ENCODE data around the gene ELAC1. TPM values are rescaled to one million over a fixed set of nuclear protein-coding genes. Genes with fewer than 3 reads are reported as not detected.
"Not testable (repeated sequence)": the region's sequence is repeated elsewhere in the genome, so short reads cannot be mapped to it uniquely, and the experiment has no call there.

The ELAC1 gene
- total RNA-seq, 2 experiments from 2014 or later: 1.5 to 4.2 TPM

DNA sequence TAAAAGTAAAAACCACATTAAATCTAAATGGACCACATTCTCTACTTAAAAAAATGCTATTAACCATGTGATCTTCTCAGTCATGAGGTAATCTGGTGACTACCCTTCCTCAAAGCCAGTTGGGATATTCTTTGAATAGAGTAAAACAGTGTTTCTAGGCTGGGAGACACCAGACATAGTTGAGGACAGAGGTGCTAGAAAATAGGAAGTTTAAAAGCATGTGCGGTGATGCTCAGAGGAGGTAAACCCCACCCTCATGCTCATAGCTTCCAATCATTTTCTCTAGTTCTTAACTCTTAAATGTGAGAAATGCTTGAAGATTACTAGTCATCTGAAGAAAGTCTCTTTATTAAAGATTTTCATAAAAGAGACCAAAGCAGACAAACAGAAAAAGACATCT lies 30.7 kb upstream of the ELAC1 start:
- ChIA-PET CTCF (ENCODE audit: unreplicated experiment) (no interaction called here), POLR2A (no interaction called here)
- intact Hi-C loops (cut with micrococcal nuclease; ENCODE audit: unreplicated experiment): no loop called here
- Histone ChIP-seq H3K4me3 (ENCODE audit: low read depth, low read length, poor library complexity, severe bottlenecking) (no peak overlapping the region), H3K4me1 (ENCODE audit: insufficient read depth, low read length, poor library complexity, severe bottlenecking) (no peaks in the 10 kb centered on the region), H2AFZ (ENCODE audit: low read length) (no peak overlapping the region), H3K79me2 (ENCODE audit: insufficient read depth, low read depth, low read length) (no peaks in the 10 kb centered on the region), H3K36me3 (ENCODE audit: insufficient read depth, low read length) (peaks cover 22% of the 10 kb centered on the region), H3K27ac (ENCODE audit: low read depth, low read length, poor library complexity, severe bottlenecking) (no peak overlapping the region), H4K20me1 (ENCODE audit: insufficient read depth, low read length) (no peaks in the 10 kb centered on the region), H3K9me3 (ENCODE audit: low read length) (no peaks in the 10 kb centered on the region), H3K4me2 (ENCODE audit: low read length) (no peak overlapping the region), H3K9me2 (ENCODE audit: insufficient read depth, low read length) (no peaks in the 10 kb centered on the region)
- no peak for TF ChIP-seq EZH2phosphoT487 (IDR thresholded peaks at IDR 0.05; ENCODE audit: borderline replicate concordance, low read depth, low read length)
- TF ChIP-seq, protein P1, sequence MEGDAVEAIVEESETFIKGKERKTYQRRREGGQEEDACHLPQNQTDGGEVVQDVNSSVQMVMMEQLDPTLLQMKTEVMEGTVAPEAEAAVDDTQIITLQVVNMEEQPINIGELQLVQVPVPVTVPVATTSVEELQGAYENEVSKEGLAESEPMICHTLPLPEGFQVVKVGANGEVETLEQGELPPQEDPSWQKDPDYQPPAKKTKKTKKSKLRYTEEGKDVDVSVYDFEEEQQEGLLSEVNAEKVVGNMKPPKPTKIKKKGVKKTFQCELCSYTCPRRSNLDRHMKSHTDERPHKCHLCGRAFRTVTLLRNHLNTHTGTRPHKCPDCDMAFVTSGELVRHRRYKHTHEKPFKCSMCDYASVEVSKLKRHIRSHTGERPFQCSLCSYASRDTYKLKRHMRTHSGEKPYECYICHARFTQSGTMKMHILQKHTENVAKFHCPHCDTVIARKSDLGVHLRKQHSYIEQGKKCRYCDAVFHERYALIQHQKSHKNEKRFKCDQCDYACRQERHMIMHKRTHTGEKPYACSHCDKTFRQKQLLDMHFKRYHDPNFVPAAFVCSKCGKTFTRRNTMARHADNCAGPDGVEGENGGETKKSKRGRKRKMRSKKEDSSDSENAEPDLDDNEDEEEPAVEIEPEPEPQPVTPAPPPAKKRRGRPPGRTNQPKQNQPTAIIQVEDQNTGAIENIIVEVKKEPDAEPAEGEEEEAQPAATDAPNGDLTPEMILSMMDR (conservative IDR thresholded peaks at IDR 0.05; ENCODE audit: low read length): no peak
- BruUV-seq (replicated peaks): no TSS peak
- DNase-seq (ENCODE audit: low spot score): no peak

GRCh38 chr18:50938912-50939311 lies 28.9 kb upstream of the ELAC1 start:
- no peak for DNase-seq (ENCODE audit: low spot score)
- ChIA-PET CTCF (ENCODE audit: unreplicated experiment) (no interaction called here), POLR2A (interaction anchor here (0.6 to 1.1 kb wide), 4 partner anchors 8 to 116 kb away, joined by 3 to 4 read pairs (median 4); partner anchors contain the start of gene ELAC1)
- H2AFZ ChIP-seq (ENCODE audit: low read length): no peak overlapping the region
- TF ChIP-seq, protein P1 (conservative IDR thresholded peaks at IDR 0.05; ENCODE audit: low read length): no peak
- TF ChIP-seq EZH2phosphoT487 (IDR thresholded peaks at IDR 0.05; ENCODE audit: borderline replicate concordance, low read depth, low read length): no peak
- no peak overlapping the region for H3K27ac ChIP-seq (ENCODE audit: low read depth, low read length, poor library complexity, severe bottlenecking)
- intact Hi-C loops (cut with micrococcal nuclease; ENCODE audit: unreplicated experiment): no loop called here
- H3K4me1 ChIP-seq (ENCODE audit: insufficient read depth, low read length, poor library complexity, severe bottlenecking): no peaks in the 10 kb centered on the region
- H3K9me3 ChIP-seq (ENCODE audit: low read length): no peaks in the 10 kb centered on the region
- no TSS peak for BruUV-seq (replicated peaks)
- no peaks in the 10 kb centered on the region for H4K20me1 ChIP-seq (ENCODE audit: insufficient read depth, low read length)
- H3K79me2 ChIP-seq (ENCODE audit: insufficient read depth, low read depth, low read length): no peaks in the 10 kb centered on the region
- no peak overlapping the region for H3K4me3 ChIP-seq (ENCODE audit: low read depth, low read length, poor library complexity, severe bottlenecking)
- peaks cover 21% of the 10 kb centered on the region for H3K36me3 ChIP-seq (ENCODE audit: insufficient read depth, low read length)
- no peaks in the 10 kb centered on the region for H3K9me2 ChIP-seq (ENCODE audit: insufficient read depth, low read length)
- no peak overlapping the region for H3K4me2 ChIP-seq (ENCODE audit: low read length)

GRCh38 chr18:50944245-50944932 lies 23.5 kb upstream of the ELAC1 start:
- Histone ChIP-seq H3K4me1 (ENCODE audit: insufficient read depth, low read length, poor library complexity, severe bottlenecking) (no peaks in the 10 kb centered on the region), H3K4me3 (ENCODE audit: low read depth, low read length, poor library complexity, severe bottlenecking) (no peak overlapping the region), H3K79me2 (ENCODE audit: insufficient read depth, low read depth, low read length) (no peaks in the 10 kb centered on the region), H3K36me3 (ENCODE audit: insufficient read depth, low read length) (peaks cover 49% of the 10 kb centered on the region), H3K4me2 (ENCODE audit: low read length) (no peak overlapping the region), H2AFZ (ENCODE audit: low read length) (no peak overlapping the region), H4K20me1 (ENCODE audit: insufficient read depth, low read length) (no peaks in the 10 kb centered on the region), H3K9me3 (ENCODE audit: low read length) (no peaks in the 10 kb centered on the region), H3K9me2 (ENCODE audit: insufficient read depth, low read length) (no peaks in the 10 kb centered on the region), H3K27ac (ENCODE audit: low read depth, low read length, poor library complexity, severe bottlenecking) (no peak overlapping the region)
- CTCF ChIA-PET (ENCODE audit: unreplicated experiment): no interaction called here
- POLR2A ChIA-PET: no interaction called here
- intact Hi-C loops (cut with micrococcal nuclease; ENCODE audit: unreplicated experiment): no loop called here
- no peak for DNase-seq (ENCODE audit: low spot score)
- no TSS peak for BruUV-seq (replicated peaks)
- no peak for TF ChIP-seq EZH2phosphoT487 (IDR thresholded peaks at IDR 0.05; ENCODE audit: borderline replicate concordance, low read depth, low read length)
- TF ChIP-seq, protein P1 (conservative IDR thresholded peaks at IDR 0.05; ENCODE audit: low read length): no peak

- H4K20me1 ChIP-seq (ENCODE audit: insufficient read depth, low read length); H2AFZ ChIP-seq (ENCODE audit: low read length); POLR2A ChIA-PET; H3K27ac ChIP-seq (ENCODE audit: low read depth, low read length, poor library complexity, severe bottlenecking); H3K4me2 ChIP-seq (ENCODE audit: low read length); H3K9me3 ChIP-seq (ENCODE audit: low read length); BruUV-seq (replicated peaks); H3K4me3 ChIP-seq (ENCODE audit: low read depth, low read length, poor library complexity, severe bottlenecking); H3K79me2 ChIP-seq (ENCODE audit: insufficient read depth, low read depth, low read length); CTCF ChIA-PET (ENCODE audit: unreplicated experiment); DNase-seq (ENCODE audit: low spot score); H3K9me2 ChIP-seq (ENCODE audit: insufficient read depth, low read length); intact Hi-C loops (cut with micrococcal nuclease; ENCODE audit: unreplicated experiment); H3K4me1 ChIP-seq (ENCODE audit: insufficient read depth, low read length, poor library complexity, severe bottlenecking): not testable (repeated sequence)
- peaks cover 41% of the 10 kb centered on the region for H3K36me3 ChIP-seq (ENCODE audit: insufficient read depth, low read length)
Observed at GRCh38 chr18:50945918-50946317, 21.9 kb upstream of the ELAC1 start.
